SK-N-MC (cell line): ENCODE results near the gene FBXW11.

Source experiments
- EZH2 ChIP-seq: fragments of 200-600 bp; sonication (generic); IDR thresholded peaks from one replicate; pipeline ENCODE4 v1.6.1; 2017; ENCODE audit warnings: antibody characterized with exemption
- POLR2AphosphoS5 ChIP-seq: IDR thresholded peaks from 2 replicates; pipeline ENCODE4 v1.6.1; 2012; ENCODE audit warnings: mild to moderate bottlenecking, low read depth, low read length, borderline replicate concordance

- TF ChIP-seq POLR2AphosphoS5, result no peak
- no peak for TF ChIP-seq EZH2
Observed at GRCh38 chr5:172035049-172035448, 28.6 kb upstream of the FBXW11 start.
